Mucosa of rectum (tissue), 2 donors: ENCODE data around the gene HMX1.

Source experiments
- H3K27ac ChIP-seq, 2 donors: one replicate each; pipeline ENCODE4 v1.7.0; 2013; ENCODE audit warnings: inconsistent platforms in 2 of 2, low read depth in 2 of 2, low read length in 2 of 2
- H3K27me3 ChIP-seq, 2 donors: one replicate each; pipeline ENCODE4 v1.7.0; 2013; ENCODE audit warnings: low read length in 2 of 2; ENCODE audit not compliant: control insufficient read depth in 2 of 2, insufficient read depth in 2 of 2
- H3K36me3 ChIP-seq, 2 donors: one replicate each; pipeline ENCODE4 v1.7.0; 2013; ENCODE audit warnings: low read length in 2 of 2; ENCODE audit not compliant: control insufficient read depth in 2 of 2, insufficient read depth in 2 of 2
- H3K4me1 ChIP-seq, 2 donors: one replicate each; pipeline ENCODE4 v1.7.0; 2013; ENCODE audit warnings: low read length in 2 of 2, mild to moderate bottlenecking in 1 of 2; ENCODE audit not compliant: control insufficient read depth in 2 of 2, insufficient read depth in 2 of 2
- H3K4me3 ChIP-seq, 2 donors: one replicate each; pipeline ENCODE4 v1.7.0; 2013; ENCODE audit warnings: low read length in 2 of 2
- H3K9ac ChIP-seq, 2 donors: one replicate each; pipeline ENCODE4 v1.7.0; 2013; ENCODE audit warnings: low read length in 2 of 2, low read depth in 1 of 2, mild to moderate bottlenecking in 1 of 2
- H3K9me3 ChIP-seq, 2 donors: one replicate each; pipeline ENCODE4 v1.7.0; 2013; ENCODE audit warnings: low read length in 2 of 2; ENCODE audit not compliant: control insufficient read depth in 2 of 2
- donor health status: healthy.
- donor health status: Normal muscosa, but diverticular disease.

Gene HMX1

GRCh38 chr4:8832113-8832915 is 39.3 kb downstream of the HMX1 start:
- H3K4me1 ChIP-seq = no peaks in the 10 kb centered on the region

GRCh38 chr4:8831221-8832112 is 40.2 kb downstream of the HMX1 start:
- Histone ChIP-seq H3K4me3 (no peak overlapping the region), H3K9ac (no peak overlapping the region), H3K27ac (no peak overlapping the region), H3K9me3 (no peaks in the 10 kb centered on the region), H3K36me3 (no peaks in the 10 kb centered on the region), H3K27me3 (no peaks in the 10 kb centered on the region), H3K4me1 (no peaks in the 10 kb centered on the region)

More at GRCh38 chr4:8832113-8832915, 39.3 kb downstream of the HMX1 start:
- Histone ChIP-seq H3K27me3 (no peaks in the 10 kb centered on the region), H3K4me3 (no peak overlapping the region), H3K9me3 (no peaks in the 10 kb centered on the region), H3K27ac (no peak overlapping the region), H3K36me3 (no peaks in the 10 kb centered on the region), H3K9ac (no peak overlapping the region)

GRCh38 chr4:8830611-8831200 is 40.9 kb downstream of the HMX1 start:
- Histone ChIP-seq H3K36me3 (no peaks in the 10 kb centered on the region), H3K27ac (no peak overlapping the region)

GRCh38 chr4:8830056-8830455 is 41.6 kb downstream of the HMX1 start:
- no peak overlapping the region for H3K4me3 ChIP-seq
- H3K9me3 ChIP-seq = no peaks in the 10 kb centered on the region
- no peak overlapping the region for H3K9ac ChIP-seq
- no peaks in the 10 kb centered on the region for H3K36me3 ChIP-seq
- H3K27me3 ChIP-seq = no peaks in the 10 kb centered on the region
- no peaks in the 10 kb centered on the region for H3K4me1 ChIP-seq
- H3K27ac ChIP-seq = no peak overlapping the region

More at GRCh38 chr4:8830611-8831200, 40.9 kb downstream of the HMX1 start:
- no peaks in the 10 kb centered on the region for H3K4me1 ChIP-seq
- H3K9ac ChIP-seq = no peak overlapping the region
- H3K4me3 ChIP-seq = no peak overlapping the region
- no peaks in the 10 kb centered on the region for H3K9me3 ChIP-seq
- no peaks in the 10 kb centered on the region for H3K27me3 ChIP-seq

GRCh38 chr4:8829584-8829983 is 42.1 kb downstream of the HMX1 start:
- no peaks in the 10 kb centered on the region for H3K36me3 ChIP-seq
- no peak overlapping the region for H3K27ac ChIP-seq
- H3K4me1 ChIP-seq = no peaks in the 10 kb centered on the region
- H3K9me3 ChIP-seq = no peaks in the 10 kb centered on the region
- no peak overlapping the region for H3K4me3 ChIP-seq
- no peaks in the 10 kb centered on the region for H3K27me3 ChIP-seq
- no peak overlapping the region for H3K9ac ChIP-seq

- no peaks in the 10 kb centered on the region for H3K27me3 ChIP-seq
- H3K4me1 ChIP-seq = no peaks in the 10 kb centered on the region
- no peaks in the 10 kb centered on the region for H3K9me3 ChIP-seq
- H3K27ac ChIP-seq = no peak overlapping the region
- H3K4me3 ChIP-seq = no peak overlapping the region
- H3K9ac ChIP-seq = no peak overlapping the region
- no peaks in the 10 kb centered on the region for H3K36me3 ChIP-seq
Measured at GRCh38 chr4:8828869-8829268, 42.8 kb downstream of the HMX1 start.

GRCh38 chr4:8821151-8821950 is 50.3 kb downstream of the HMX1 start:
- Histone ChIP-seq H3K4me1 (no peaks in the 10 kb centered on the region), H3K4me3 (no peak overlapping the region), H3K9me3 (no peaks in the 10 kb centered on the region), H3K36me3 (no peaks in the 10 kb centered on the region), H3K27ac (no peak overlapping the region), H3K9ac (no peak overlapping the region), H3K27me3 (no peaks in the 10 kb centered on the region)

- Histone ChIP-seq H3K27ac (no peak overlapping the region), H3K9ac (no peak overlapping the region), H3K36me3 (no peaks in the 10 kb centered on the region), H3K9me3 (no peaks in the 10 kb centered on the region), H3K27me3 (no peaks in the 10 kb centered on the region), H3K4me3 (no peak overlapping the region), H3K4me1 (no peaks in the 10 kb centered on the region)
Measured at GRCh38 chr4:8820178-8821102, 51.2 kb downstream of the HMX1 start.
